ENCODE results near the gene ALAS1. TPM values are rescaled to one million over a fixed set of nuclear protein-coding genes. Genes with fewer than 3 reads are reported as not detected.

Gene ALAS1
- total RNA-seq, 4 donors from 2014 or later = 31.1 to 50.5 (median 38.9) TPM

- Histone ChIP-seq H3K27ac (replicated peaks in 1 of 4) (peak overlapping the region in 3 of 4 donors; percentile 45 to 60 (median 56)), H3K4me3 (no peak overlapping the region), H3K9me3 (no peaks in the 10 kb centered on the region), H3K36me3 (peaks cover 12 to 19% (median 18%) of the 10 kb centered on the region in 4 donors), H3K27me3 (no peaks in the 10 kb centered on the region), H3K4me1 (peaks cover 38 to 67% (median 66%) of the 10 kb centered on the region in 4 donors)
- intact Hi-C loops (cut with DNase I) = no loop called here
- WGBS = 33% methylated on average over 4 of the region's 6 CpGs
- no peak for DNase-seq (ENCODE audit: extremely low spot score)
- TF ChIP-seq POLR2AphosphoS5 (IDR thresholded peaks at IDR 0.05) (peak in 1 of 2 donors; percentile 35), CTCF (IDR thresholded peaks at IDR 0.05) (no peak), EP300 (IDR thresholded peaks at IDR 0.05) (no peak), POLR2A (IDR thresholded peaks at IDR 0.05; ENCODE audit: low read depth) (no peak)
Measured at GRCh38 chr3:52218937-52219650, 21.1 kb downstream of the ALAS1 start.

GRCh38 chr3:52220380-52221026, 22.5 kb downstream of the ALAS1 start:
- H3K4me3 ChIP-seq = no peak overlapping the region
- peaks cover 0 to 5% (median 3%) of the 10 kb centered on the region in 4 donors for H3K36me3 ChIP-seq
- WGBS = 30% methylated on average over 9 of the region's 9 CpGs
- H3K4me1 ChIP-seq = peaks cover 38 to 67% (median 66%) of the 10 kb centered on the region in 4 donors
- no peak for TF ChIP-seq POLR2A (IDR thresholded peaks at IDR 0.05; ENCODE audit: low read depth)
- TF ChIP-seq CTCF (IDR thresholded peaks at IDR 0.05) = peak; percentile 81 to 95 (median 85)
- no peak for TF ChIP-seq EP300 (IDR thresholded peaks at IDR 0.05)
- TF ChIP-seq POLR2AphosphoS5 (IDR thresholded peaks at IDR 0.05) = peak in 1 of 2 donors; percentile 53
- intact Hi-C loops (cut with DNase I) = no loop called here
- H3K27ac ChIP-seq (replicated peaks in 1 of 4) = no peak overlapping the region
- H3K9me3 ChIP-seq = no peaks in the 10 kb centered on the region
- H3K27me3 ChIP-seq = no peaks in the 10 kb centered on the region
- DNase-seq (ENCODE audit: extremely low spot score) = no peak

- TF ChIP-seq POLR2A (IDR thresholded peaks at IDR 0.05; ENCODE audit: low read depth) = no peak
- TF ChIP-seq CTCF (IDR thresholded peaks at IDR 0.05) = no peak
- no peak for TF ChIP-seq POLR2AphosphoS5 (IDR thresholded peaks at IDR 0.05)
- TF ChIP-seq EP300 (IDR thresholded peaks at IDR 0.05) = no peak
- H3K36me3 ChIP-seq = no peaks in the 10 kb centered on the region
- H3K27ac ChIP-seq (replicated peaks in 1 of 4) = no peak overlapping the region
- WGBS = 88% methylated on average over 24 of the region's 27 CpGs
- H3K4me3 ChIP-seq = no peak overlapping the region
- intact Hi-C loops (cut with DNase I) = no loop called here
- H3K4me1 ChIP-seq = peaks cover 32 to 63% (median 60%) of the 10 kb centered on the region in 4 donors
- no peak for DNase-seq (ENCODE audit: extremely low spot score)
- H3K9me3 ChIP-seq = no peaks in the 10 kb centered on the region
- no peaks in the 10 kb centered on the region for H3K27me3 ChIP-seq
Measured at GRCh38 chr3:52221141-52221562, 23.2 kb downstream of the ALAS1 start.

GRCh38 chr3:52221563-52222318, 23.8 kb downstream of the ALAS1 start:
- DNase-seq (ENCODE audit: extremely low spot score) = no peak
- no peak overlapping the region for H3K4me3 ChIP-seq
- no peak for TF ChIP-seq CTCF (IDR thresholded peaks at IDR 0.05)
- no peak for TF ChIP-seq POLR2A (IDR thresholded peaks at IDR 0.05; ENCODE audit: low read depth)
- no peak for TF ChIP-seq POLR2AphosphoS5 (IDR thresholded peaks at IDR 0.05)
- no peak for TF ChIP-seq EP300 (IDR thresholded peaks at IDR 0.05)
- H3K9me3 ChIP-seq = no peaks in the 10 kb centered on the region
- intact Hi-C loops (cut with DNase I) = no loop called here
- peaks cover 26 to 57% (median 54%) of the 10 kb centered on the region in 4 donors for H3K4me1 ChIP-seq
- H3K27ac ChIP-seq (replicated peaks in 1 of 4) = no peak overlapping the region
- H3K36me3 ChIP-seq = no peaks in the 10 kb centered on the region
- H3K27me3 ChIP-seq = no peaks in the 10 kb centered on the region
- 91% methylated on average over 22 of the region's 34 CpGs for WGBS

Measured in esophagus muscularis mucosa (tissue), 4 donors.